Calu3 (cell line): ENCODE measurements around the gene SPATA31A5. TPM values are rescaled to one million over a fixed set of nuclear protein-coding genes. Genes with fewer than 3 reads are reported as not detected.
A peak's percentile ranks its signal among the peaks of the same experiment; 100 is the strongest.
"Not testable (repeated sequence)": the region's sequence is repeated elsewhere in the genome, so short reads cannot be mapped to it uniquely, and the experiment has no call there.

Source experiments
- Bru-seq: library from RNA; stranded (reverse); fragments of 400-500 nt; gene quantifications from one replicate; lab custom pipeline; 2021; lab: Mats Ljungman, UMichigan
- BruChase-seq, 2 experiments: library from RNA; stranded (reverse); fragments of 400-500 nt; gene quantifications; one replicate each; lab custom pipeline; 2021; lab: Mats Ljungman, UMichigan
- BruUV-seq: library from RNA; stranded (reverse); fragments of 400-500 nt; replicated peaks from 2 replicates; lab custom pipeline; 2021; lab: Mats Ljungman, UMichigan
- CTCF ChIA-PET: fragments of 300-600 bp; sonication (Branson Sonifier 250); formaldehyde crosslinking; loops from one replicate; lab custom pipeline; 2022; ENCODE audit warnings: antibody characterized with exemption; lab: Charles Lee
- DNase-seq: peaks from one replicate; pipeline ENCODE4 v3.0.0; 2022
- H3K27ac Mint-ChIP-seq: one replicate; pipeline ENCODE4 v1.8.0; 2022; ENCODE audit warnings: mixed read lengths; ENCODE audit not compliant: unreplicated experiment
- H3K27me3 Mint-ChIP-seq: one replicate; pipeline ENCODE4 v1.8.0; 2022; ENCODE audit warnings: mixed read lengths; ENCODE audit not compliant: unreplicated experiment
- H3K36me3 Mint-ChIP-seq: one replicate; pipeline ENCODE4 v1.8.0; 2022; ENCODE audit warnings: mild to moderate bottlenecking, moderate library complexity, mixed read lengths; ENCODE audit not compliant: insufficient read depth, unreplicated experiment
- H3K4me1 Mint-ChIP-seq: one replicate; pipeline ENCODE4 v1.8.0; 2022; ENCODE audit warnings: mild to moderate bottlenecking, low read depth, mixed read lengths; ENCODE audit not compliant: unreplicated experiment
- H3K4me3 Mint-ChIP-seq: one replicate; pipeline ENCODE4 v1.8.0; 2022; ENCODE audit warnings: mild to moderate bottlenecking, low read depth, moderate library complexity, mixed read lengths; ENCODE audit not compliant: unreplicated experiment
- H3K9me3 Mint-ChIP-seq: one replicate; pipeline ENCODE4 v1.8.0; 2022; ENCODE audit warnings: low read depth, mixed read lengths; ENCODE audit not compliant: unreplicated experiment
- intact Hi-C: fragments of 100-400 bp; cut with micrococcal nuclease; formaldehyde crosslinking; loops from one replicate; pipeline ENCODE4 v1.10.0; 2022; ENCODE audit not compliant: unreplicated experiment
- long read RNA-seq: library from polyadenylated mRNA; stranded (forward); transcript quantifications from one replicate; pipeline ENCODE4 v2.0.0, GENCODE V29; 2022
- total RNA-seq: library from RNA; stranded (reverse); gene quantifications from 2 replicates; pipeline ENCODE4 v1.2.3, GENCODE V29; 2022

The SPATA31A5 gene
- total RNA-seq (not detected in 2 replicates), Bru-seq, nascent RNA (not detected), BruChase-seq, experiment 1, labeled RNA remaining after a 6-hour chase (not detected), BruChase-seq, experiment 2, labeled RNA remaining after a 2-hour chase (percentile 10 among the genes with signal in this experiment)
- long read RNA-seq = 0 reads

- BruUV-seq, H3K9me3 Mint-ChIP-seq: not testable (repeated sequence)
These were observed at the start of gene SPATA31A5 for GRCh38 chr9:60914107-60914506. Gene SPATA31A5 (plus strand): TSS chr9:60914407. CDS start chr9:60914436, 29 bp downstream.

GRCh38 chr9:60962990-60963350 lies 48.8 kb downstream of the SPATA31A5 start:
- H3K36me3 Mint-ChIP-seq, DNase-seq, BruUV-seq, H3K4me3 Mint-ChIP-seq, CTCF ChIA-PET, intact Hi-C loops, H3K27me3 Mint-ChIP-seq, H3K27ac Mint-ChIP-seq, H3K4me1 Mint-ChIP-seq, H3K9me3 Mint-ChIP-seq: not testable (repeated sequence)

More at GRCh38 chr9:60914107-60914506, at the start of gene SPATA31A5:
- H3K36me3 Mint-ChIP-seq, CTCF ChIA-PET, DNase-seq, H3K4me1 Mint-ChIP-seq, intact Hi-C loops, H3K4me3 Mint-ChIP-seq, H3K27me3 Mint-ChIP-seq, H3K27ac Mint-ChIP-seq: not testable (repeated sequence)

GRCh38 chr9:60966382-60966781 lies 52.2 kb downstream of the SPATA31A5 start:
- H3K27ac Mint-ChIP-seq, H3K27me3 Mint-ChIP-seq, CTCF ChIA-PET: not testable (repeated sequence)

More at GRCh38 chr9:60966382-60966781, 52.2 kb downstream of the SPATA31A5 start:
- H3K9me3 Mint-ChIP-seq, H3K36me3 Mint-ChIP-seq, BruUV-seq, H3K4me3 Mint-ChIP-seq, DNase-seq, intact Hi-C loops, H3K4me1 Mint-ChIP-seq: not testable (repeated sequence)
